GM18517 (cell line): ENCODE measurements around the gene CLDN14.
A peak's percentile ranks its signal among the peaks of the same experiment; 100 is the strongest.

ENCODE experiments used
- ATAC-seq: cut with Tn5 transposase; IDR thresholded peaks from one replicate; pipeline ENCODE4 v1.9.1; 2021; ENCODE audit warnings: mild to moderate bottlenecking, moderate library complexity; ENCODE audit not compliant: unreplicated experiment

Gene CLDN14

GRCh38 chr21:36436829-36437744 is 42.8 kb downstream of the CLDN14 start:
- ATAC-seq, result no peak

- no peak for ATAC-seq
Measured at GRCh38 chr21:36434144-36434543, 45.8 kb downstream of the CLDN14 start.

GRCh38 chr21:36433059-36433709 is 46.7 kb downstream of the CLDN14 start:
- no peak for ATAC-seq

- ATAC-seq, result no peak
Measured at GRCh38 chr21:36431252-36431651, 48.7 kb downstream of the CLDN14 start.

GRCh38 chr21:36430841-36431240 is 49.1 kb downstream of the CLDN14 start:
- no peak for ATAC-seq

- ATAC-seq, result peak; percentile 90
Measured at GRCh38 chr21:36429947-36430546, 49.9 kb downstream of the CLDN14 start.

- ATAC-seq, result no peak
Measured at GRCh38 chr21:36428761-36429432, 51.0 kb downstream of the CLDN14 start.

- no peak for ATAC-seq
Measured at GRCh38 chr21:36427502-36427901, 52.4 kb downstream of the CLDN14 start.

GRCh38 chr21:36425286-36425685 is 54.6 kb downstream of the CLDN14 start:
- ATAC-seq, result no peak

- no peak for ATAC-seq
Measured at GRCh38 chr21:36424592-36424991, 55.3 kb downstream of the CLDN14 start.

GRCh38 chr21:36423771-36424433 is 56.0 kb downstream of the CLDN14 start:
- ATAC-seq, result no peak

GRCh38 chr21:36422279-36423098 is 57.4 kb downstream of the CLDN14 start:
- ATAC-seq, result no peak

GRCh38 chr21:36420571-36421339 is 59.2 kb downstream of the CLDN14 start:
- ATAC-seq, result no peak

GRCh38 chr21:36419996-36420395 is 59.9 kb downstream of the CLDN14 start:
- ATAC-seq, result no peak

- no peak for ATAC-seq
Measured at GRCh38 chr21:36419241-36419640, 60.7 kb downstream of the CLDN14 start.

- ATAC-seq, result no peak
Measured at GRCh38 chr21:36415375-36415774, 64.5 kb downstream of the CLDN14 start.

GRCh38 chr21:36412916-36413315 is 67.0 kb downstream of the CLDN14 start:
- no peak for ATAC-seq

- no peak for ATAC-seq
Measured at GRCh38 chr21:36411301-36411700, 68.6 kb downstream of the CLDN14 start.
